Activated gamma-delta T cell (primary cell): ENCODE results near the gene FAIM.
"Not testable (repeated sequence)": the region's sequence is repeated elsewhere in the genome, so short reads cannot be mapped to it uniquely, and the experiment has no call there.

Experiments
- DNase-seq: peaks from one replicate; lab custom pipeline; 2025; lab: John Stamatoyannopoulos, UW

FAIM gene

GRCh38 chr3:138680974-138681373 lies 72.4 kb downstream of the FAIM start:
- DNase-seq, result not testable (repeated sequence)

- DNase-seq, result no peak
These were observed 73.1 kb downstream of the FAIM start for GRCh38 chr3:138681463-138682220.

DNA sequence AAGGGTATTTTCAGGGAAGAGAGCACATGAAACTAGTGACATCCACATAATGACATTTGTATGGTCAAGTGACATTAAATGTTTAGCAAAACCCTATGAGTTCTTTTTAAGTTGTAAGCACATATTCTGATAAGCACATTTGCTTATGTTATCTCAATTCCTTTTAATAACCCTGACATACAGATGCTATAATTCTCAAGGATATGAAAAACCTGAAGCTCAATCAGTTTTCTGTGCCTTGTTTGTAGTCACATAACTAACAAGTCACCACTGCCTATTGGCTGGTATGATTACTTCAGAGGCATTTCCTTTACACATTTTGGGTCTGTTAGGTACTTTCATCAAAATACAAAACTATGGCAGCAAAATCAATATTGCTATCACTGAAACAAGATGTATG lies 74.1 kb downstream of the FAIM start:
- DNase-seq, result no peak
